LNCAP (cell line): ENCODE results near the gene FGF19.

Experiments used
- CTCF ChIP-seq: fragments of 450-650 bp; IDR thresholded peaks from 2 replicates; pipeline ENCODE4 v1.5.1; 2017; ENCODE audit warnings: mild to moderate bottlenecking

The FGF19 gene

DNA sequence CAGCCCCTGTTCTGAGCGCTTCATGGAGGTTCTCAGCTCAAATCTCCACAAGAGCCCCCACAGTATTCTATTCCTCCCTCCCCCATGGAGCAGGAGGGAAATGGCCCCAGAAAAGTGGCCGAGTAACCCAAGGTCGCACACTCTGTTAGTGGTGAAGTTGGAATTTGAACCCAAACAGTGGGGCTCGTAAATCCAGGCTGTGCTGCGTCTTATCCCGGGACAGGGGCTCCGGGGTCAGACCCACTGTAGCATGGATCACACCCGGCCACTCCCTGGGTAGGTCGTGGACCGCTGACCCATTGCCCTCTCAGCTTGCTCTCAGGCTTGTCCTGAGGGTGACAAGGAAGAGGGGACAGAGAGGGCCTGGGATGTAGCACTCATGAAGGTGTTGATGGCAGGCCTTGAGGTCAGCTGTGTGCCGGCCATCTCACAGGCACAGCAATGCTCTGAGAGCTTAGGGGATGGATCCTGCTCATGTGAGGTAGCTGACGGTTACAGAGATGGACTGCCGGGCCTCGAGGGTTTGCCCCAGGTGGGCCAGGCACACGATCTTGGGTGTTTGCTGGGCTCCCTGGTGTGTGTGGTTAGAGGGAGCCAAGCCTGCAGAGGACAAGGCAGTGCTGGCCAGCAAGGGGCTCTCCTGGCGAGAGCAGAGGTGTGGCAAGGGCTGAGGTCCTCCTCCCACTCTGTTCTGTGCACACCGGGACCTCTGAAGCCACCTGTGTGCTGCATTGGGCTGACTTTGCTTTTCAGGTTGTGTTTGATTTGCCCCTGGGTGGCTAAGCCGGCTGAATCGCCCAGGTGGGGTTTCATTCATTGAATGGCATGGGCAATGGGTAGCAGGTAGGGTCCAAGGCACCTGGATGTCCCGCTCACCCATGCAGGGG lies 2.3 kb upstream of the FGF19 start:
- no peak for TF ChIP-seq CTCF

DNA sequence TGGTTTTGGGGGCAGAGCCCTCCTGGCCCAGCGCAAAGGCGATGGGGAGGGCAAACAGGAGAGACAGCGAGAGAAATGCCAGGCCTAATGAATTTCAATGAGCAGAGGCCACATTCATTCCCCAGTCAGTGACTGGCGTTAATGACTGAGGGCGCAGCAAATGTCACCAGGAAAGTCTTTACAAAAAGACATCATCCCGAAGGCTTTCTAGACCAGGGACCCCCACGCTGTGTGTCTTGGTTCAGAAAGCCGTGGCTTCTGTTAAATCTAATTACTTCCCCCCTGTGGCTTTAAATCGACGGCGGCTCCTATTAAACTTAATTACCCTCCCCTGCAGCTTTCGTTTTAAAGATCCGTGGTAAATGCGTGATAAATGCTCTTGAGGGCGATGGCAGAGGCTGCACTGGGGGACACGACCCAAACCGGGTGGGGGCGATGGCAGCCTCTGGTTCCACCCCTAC lies 1.6 kb upstream of the FGF19 start:
- TF ChIP-seq CTCF = no peak

DNA sequence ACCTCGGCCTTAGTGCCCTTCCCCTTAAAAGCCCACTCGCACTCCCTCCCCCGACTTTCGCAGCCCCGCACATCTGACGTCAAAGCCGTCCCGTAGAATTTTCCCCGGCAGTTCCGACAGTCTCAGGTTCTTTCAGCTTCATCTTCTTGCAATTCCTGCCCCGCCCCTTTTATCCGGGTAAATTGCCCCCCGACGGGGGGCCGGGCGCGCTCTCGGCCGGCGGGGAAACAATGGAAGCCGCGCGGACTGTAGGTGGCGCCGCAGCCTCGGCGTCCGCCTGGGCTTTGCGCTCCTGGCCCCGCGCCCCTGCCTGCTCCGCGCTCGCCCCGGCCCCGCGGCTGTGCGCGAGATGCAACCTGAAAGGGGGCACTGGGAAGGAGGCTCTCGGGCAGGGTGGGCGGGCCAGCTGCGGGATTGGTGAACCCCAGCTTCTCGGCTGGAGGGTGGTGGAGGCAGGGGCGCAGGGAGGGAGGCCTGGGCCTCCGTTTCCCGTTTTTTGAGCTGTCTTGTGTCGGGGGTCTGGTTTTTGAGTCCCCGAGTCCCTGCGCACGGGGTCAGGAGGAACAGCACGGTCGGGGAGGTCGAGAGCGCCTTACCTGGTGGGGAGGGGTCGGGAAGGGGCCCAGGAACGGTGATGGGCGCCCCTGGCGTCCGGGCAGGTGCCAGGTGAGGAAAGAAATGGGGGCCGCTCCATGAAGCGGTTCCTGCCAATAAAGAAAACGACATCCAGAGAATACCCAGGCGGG lies 859 bp upstream of the FGF19 start:
- peak; percentile 83 for TF ChIP-seq CTCF

DNA sequence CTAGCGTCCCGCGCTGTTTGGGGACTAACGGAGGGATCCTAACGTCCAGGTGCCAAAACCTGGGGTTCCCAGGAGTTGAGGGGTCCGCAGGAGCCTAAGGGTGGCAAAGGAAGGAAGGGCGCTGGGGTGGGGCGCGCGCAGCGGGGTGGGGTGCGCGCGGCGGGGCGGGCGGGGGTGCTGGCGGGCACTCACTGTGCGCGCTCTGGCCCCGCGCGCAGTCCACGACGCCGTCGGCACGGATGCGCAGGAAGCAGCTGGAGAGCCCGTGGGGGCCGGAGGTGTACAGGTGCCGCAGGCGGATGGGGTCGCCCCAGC lies 412 bp downstream of the FGF19 start:
- no peak for TF ChIP-seq CTCF

- TF ChIP-seq CTCF = no peak
Observed at GRCh38 chr11:69702769-69703452, 911 bp downstream of the FGF19 start.

DNA sequence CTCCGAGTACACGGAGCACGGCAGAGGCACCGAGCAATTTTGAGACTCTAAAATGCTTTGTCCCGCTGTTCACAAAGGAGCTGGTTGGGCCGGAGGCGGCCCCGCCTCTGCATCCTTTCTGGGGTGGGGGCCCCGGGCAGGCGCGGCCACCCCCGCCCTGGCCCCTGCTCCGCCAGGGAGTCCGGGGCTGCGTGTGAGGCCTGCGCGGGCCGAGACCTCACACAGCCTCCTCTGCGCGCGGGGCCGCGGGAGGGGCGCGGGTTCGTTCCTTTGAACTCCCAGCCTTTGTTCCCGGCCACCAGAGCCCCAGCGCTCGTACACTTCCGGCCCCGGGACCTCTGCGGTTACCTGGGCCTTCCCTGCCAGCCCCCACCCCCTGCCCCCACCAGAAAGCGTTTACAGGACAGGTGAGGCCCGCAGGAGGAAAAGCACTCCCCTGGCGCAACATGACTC lies 1.6 kb downstream of the FGF19 start:
- TF ChIP-seq CTCF = no peak

DNA sequence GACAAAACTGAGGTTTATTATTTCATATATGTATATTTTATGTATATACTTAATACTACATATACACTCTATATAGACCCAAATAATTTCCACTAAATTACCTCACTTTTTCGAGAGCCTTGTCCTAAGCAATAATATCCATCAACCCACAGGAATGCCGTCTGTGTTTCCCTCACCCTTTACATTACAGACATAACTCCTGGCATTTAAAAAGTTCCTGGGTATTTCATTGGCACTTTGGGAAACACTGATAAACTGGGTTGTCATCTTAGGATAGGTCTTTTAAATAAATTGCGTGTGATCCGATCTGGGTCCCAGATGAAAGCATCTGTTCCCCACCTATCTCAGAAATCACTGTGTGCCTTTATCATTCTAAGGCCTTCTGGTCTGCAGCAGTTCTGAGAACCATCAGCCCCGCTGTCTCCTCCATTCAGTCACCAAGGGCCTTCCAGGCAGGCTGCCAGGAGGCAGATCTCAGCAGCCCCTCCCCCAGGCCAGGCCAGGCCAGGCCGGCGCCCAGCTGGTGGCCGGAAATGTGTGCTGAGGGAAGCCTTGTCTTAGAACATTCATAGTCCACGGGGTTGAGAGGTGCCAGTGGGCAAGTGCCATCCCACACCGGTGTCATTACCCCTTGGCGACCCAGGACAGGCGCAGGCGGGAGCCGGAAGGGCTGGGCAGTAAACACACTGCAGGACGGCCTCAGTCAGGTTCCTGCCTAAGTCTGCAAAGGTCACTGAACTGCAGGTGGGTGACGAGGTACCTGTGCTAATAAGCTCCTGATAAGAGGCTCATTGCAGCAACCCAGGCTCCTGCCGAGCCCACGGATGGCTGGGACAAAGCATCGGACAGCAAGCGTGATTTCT lies 3.3 kb downstream of the FGF19 start:
- no peak for TF ChIP-seq CTCF
